Epidermal melanocyte (primary cell): ENCODE results near the gene AK1.
A peak's percentile ranks its signal among the peaks of the same experiment; 100 is the strongest.

Experiments used
- DNase-seq: peaks from one replicate; pipeline ENCODE4 v3.0.0; 2011; ENCODE audit warnings: low spot score; ENCODE audit not compliant: insufficient read length

AK1 gene

DNA sequence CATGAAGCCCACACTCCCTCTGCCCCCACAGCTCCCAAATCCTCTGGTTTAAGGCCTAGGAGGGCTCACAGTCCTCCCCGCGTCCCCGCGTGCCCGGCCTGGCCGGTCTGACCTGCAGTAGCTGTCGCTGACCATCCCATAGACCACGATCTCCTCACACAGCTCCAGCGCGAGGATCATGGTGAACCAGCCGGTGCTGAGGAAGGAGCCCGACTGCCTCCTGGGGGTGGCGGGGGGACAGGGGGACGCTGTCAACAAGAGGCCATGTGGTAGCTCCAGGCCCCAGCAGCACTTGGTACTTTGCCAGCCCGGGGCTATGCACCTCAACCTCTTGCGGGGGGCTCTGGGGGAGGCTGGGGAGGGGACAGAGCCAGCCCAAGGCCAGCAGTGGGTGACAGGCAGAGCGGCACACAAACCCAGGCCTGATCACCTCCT, 32.4 kb upstream of the AK1 start:
- no peak for DNase-seq

DNA sequence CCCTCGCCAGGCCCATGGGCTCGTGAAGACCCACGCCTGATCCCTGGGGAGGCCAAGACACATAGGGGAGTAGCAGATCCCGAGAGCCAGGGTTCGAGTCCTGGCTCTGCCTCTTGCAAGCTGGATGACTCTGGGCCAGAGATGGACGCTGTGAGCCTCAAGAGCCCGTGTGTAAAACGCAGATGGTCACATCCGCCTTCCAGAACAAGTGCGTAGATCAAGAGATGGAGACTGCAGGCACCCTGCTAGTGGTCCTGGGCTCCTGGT, 31.1 kb upstream of the AK1 start:
- no peak for DNase-seq

DNA sequence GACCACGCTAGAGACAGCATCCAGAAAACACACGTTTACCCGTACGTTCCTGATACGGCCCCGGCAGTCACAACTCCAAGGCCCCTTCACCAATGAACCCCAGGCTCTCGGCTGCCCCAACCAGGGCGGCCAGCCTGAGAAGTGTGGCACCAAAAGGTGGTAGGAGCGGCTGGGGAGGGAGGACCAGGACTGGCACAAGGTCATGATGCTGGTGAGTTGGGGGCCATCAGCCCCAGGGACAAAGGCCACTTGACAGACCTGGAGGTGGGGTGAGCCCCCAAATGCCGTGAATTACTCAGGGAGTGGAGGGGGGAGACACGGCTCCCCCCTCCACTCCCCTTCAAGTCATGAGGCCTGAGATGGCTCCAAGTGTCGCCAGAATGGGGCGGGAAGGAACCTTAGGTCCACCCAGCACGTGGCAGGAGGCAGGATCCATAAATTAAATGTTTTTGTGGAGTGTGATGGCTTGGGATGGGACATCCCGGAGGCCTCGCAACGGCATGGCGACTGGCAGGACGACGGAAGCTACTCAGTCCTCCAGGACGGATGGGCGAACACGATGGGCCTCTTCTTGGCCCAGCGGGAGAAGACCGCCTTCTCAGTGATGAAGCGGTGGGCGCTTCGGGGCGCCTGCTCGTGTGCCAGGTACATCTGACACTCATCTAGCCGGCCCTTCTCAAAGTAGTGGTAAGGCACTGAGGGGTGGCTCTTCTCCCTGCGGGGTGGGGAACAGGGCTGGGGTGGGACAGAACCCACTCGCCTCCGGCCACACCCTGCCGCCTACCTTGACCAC, 30.6 kb upstream of the AK1 start:
- no peak for DNase-seq

DNA sequence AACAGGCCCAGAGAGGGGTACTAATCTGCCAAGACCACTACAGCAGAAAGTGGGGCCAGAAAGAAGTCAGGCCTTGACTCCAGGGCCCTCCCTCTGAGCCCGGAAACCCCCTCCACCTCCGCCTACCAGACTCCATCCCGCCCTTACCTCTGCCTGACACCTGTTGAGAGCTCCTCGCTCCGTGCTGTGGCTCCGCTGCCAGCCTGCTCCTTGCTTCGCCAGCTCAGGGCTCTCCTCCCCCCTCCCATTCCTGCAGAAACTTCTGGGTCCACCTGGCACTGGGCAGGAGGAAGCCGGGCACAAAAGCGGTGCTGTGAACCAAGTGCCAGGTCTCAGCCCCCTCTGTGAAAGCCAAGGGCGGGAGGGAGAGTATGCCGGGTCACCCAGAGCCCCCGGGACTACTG, 28.3 kb upstream of the AK1 start:
- no peak for DNase-seq

- no peak for DNase-seq
These were observed 27.7 kb upstream of the AK1 start for GRCh38 chr9:127905004-127905728.

- no peak for DNase-seq
These were observed 27.1 kb upstream of the AK1 start for GRCh38 chr9:127904561-127905003.

- no peak for DNase-seq
These were observed 26.3 kb upstream of the AK1 start for GRCh38 chr9:127903557-127904475.

DNA sequence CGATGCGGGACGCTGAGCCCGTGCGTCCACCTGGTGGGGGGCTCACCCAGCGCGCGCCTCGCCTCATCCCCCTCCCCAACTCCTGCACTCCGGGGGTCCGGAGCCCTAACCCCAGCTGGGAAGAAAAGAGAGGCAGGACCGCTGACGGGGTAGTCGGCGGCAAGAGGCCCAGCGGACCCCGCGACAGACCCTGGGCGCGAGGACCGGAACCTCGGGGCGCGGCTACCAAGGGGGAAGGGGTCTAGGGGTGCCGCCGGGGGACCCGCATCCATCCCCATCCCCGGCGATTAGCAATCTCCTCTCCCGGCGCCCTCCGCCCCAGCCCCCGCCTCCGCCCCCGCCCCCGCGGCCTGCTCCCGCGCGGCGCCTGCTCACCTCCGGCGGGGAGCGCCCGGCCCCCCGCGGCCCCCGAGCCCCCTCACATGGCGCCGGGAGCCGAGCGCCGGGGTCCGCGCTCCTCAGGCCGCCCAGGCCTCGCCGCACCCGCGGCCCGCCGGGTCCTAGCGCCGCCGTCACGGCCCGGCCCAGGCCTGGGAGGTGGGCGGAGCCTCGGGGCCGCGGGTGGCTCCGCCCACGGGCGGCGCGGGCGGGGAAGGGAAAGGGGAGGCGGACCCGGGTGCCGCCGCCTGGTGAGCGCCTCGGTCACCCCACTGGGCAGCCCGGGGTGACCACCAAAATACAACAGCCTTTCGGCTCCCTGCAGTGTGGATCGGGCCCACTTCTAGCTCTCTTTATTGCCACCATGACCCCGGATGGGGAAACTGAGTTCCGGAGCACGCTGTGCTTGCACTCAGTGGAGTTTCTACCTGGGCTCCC, 21.9 kb upstream of the AK1 start, which contains the start of gene ST6GALNAC6:
ST6GALNAC6 (minus strand) TSS at position 476 of the 816 bp plus-strand sequence. CDS start 1,622 bp downstream, outside the sequence.
- DNase-seq = peak; percentile 64

DNA sequence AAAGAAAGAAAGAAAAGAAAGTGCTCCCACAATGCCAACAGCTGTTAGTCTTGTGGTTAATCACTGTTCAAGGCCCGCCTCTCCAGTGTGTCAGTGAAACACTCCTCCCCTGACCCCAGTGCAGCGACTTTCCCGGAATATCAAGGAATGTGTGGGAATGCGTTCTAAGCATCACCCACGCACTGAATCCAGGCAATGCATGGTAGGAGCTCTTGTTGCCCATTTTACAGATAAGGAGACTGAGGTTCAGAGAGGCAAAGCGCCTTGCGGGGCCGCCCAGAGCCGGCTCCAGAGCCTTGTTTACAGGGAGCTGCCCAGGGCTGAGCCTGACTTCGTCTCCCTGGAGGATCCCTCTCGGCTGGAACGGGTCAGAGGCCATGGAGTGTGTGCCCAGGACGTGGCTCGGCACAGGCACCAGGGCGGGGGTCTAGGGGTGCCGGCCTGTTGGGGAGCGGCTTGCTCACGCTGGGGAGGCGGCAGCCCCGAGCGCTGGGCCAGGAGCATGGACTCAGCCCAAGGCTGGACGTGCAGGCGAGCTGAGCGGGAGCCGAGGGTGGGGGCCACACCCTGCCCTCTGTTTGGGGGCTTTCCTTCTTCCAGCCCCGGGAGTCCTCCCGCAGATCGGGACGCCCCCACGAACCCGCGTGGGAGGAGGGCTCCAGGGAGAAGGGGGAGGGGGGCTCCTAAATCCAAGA, 21.1 kb upstream of the AK1 start:
- DNase-seq = no peak

DNA sequence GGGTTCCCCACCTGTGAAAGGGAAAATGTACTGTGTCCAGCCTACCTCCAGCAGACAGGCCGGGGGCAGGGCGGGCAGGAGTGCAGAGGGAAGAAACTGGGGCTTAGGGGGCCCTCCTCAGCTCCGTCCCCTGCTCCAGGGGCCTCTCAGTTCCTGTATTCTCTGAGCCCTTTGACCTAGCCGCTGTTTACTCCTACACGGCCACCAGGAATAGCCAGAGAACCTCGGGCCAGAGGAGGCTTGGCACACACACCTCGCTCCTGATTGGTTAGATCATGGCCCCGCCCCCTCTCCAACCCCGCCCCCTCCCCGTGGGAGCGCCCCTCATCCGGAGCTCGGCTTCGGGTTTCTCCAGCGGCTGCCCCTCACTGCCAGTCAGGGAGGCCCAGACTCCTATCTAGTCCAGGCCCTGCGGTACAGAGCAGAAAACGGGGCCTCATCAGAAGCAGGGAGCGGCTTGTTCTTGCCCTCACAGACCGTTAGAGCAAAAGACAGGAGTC, 19.8 kb upstream of the AK1 start:
- DNase-seq = peak; percentile 81

DNA sequence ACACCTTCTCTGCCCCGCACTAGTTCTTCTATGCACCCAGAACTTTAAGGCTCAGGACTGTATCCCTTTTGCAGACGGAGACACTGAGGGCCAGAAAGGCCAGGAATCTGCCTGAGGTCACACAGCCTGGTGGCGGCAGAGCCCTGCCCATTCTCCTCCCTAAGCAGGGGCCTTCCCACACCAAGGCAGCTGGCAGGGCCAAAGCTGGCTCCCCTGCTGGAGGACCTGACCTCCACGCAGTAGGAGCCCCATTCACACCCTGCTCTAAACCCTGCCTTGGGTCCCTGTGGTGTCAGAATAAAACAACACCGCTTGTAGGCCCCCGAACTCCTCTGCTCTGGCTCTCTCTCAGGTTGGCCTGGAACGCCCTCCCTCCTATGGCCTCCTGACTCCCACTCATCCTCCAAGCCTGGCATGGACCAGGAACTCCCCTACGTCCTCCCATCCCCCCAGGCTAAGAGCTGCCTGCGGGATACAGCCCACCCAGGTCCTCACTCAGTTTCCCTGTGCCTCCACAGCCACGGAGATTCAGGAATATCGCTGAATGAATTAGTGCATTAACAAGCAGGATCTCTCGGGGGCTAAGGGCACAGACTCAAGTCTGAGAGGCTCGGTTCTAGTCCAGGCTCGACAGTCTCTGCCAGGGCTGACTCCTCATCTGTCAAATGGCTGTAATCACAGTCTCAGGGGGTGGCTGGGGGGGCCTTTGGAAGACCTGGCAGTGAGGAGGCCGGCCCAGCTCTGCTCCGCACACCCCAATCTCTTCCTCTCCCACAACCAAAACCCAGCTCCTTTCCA, 19.1 kb upstream of the AK1 start:
- DNase-seq = no peak

DNA sequence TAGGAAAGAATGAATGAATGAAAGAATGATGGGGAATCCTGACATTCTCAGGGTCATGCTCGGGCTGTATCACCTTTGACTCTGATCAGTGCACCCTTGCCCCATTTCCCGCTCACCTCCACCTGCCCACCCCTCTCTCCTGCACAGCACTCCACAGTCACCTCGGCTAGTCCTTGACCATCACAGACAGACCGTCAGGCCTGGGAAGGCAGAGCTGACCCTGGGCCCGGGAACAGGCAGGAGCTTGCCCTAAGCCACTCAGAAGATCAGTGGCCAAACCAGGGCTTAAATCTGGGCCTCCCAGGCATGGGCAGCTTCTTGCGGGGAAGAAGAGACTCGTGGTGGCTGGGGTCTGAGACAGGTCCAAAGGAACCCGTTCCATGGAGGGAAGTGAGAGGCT, 18.3 kb upstream of the AK1 start:
- no peak for DNase-seq

GRCh38 chr9:127893392-127893791, 15.9 kb upstream of the AK1 start:
- DNase-seq = no peak

DNA sequence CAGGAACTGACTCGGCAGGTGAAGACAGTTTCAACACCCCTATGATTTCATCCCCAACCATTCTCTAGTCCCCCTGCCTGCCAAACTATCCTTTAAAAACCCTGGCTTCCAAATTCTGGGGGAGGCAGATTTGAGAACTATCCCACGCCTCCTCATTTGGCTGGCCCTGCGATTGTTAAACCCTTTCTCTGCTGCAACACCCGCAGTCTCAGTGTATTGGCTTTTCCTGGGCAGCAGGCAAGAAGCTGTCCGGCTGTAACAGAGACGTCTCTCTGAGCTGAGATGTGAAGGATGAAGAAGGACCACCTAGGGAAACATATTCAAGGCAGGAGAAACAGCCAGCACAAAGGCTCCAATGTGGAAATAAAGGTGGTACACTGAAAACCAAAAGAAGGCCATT, 15.4 kb upstream of the AK1 start:
- no peak for DNase-seq

DNA sequence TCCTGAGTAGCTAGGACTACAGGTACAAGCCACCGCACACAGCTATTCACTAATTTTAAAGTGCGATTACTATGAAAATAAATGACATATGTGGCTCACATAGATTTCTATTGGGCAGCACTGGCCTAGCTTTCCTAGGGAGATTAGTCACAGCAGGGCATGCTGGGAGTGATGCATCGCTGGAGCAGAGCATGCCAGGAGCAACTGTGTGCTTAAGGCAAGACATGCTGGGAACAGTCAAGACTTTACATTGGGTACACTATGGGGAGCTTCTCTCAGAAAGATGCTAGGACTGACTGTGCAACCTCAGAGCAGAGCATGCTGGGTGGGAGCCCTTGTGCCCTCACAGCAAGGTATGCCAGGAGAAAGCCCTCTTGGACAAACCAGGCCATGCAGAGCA, 12.6 kb upstream of the AK1 start:
- no peak for DNase-seq

DNA sequence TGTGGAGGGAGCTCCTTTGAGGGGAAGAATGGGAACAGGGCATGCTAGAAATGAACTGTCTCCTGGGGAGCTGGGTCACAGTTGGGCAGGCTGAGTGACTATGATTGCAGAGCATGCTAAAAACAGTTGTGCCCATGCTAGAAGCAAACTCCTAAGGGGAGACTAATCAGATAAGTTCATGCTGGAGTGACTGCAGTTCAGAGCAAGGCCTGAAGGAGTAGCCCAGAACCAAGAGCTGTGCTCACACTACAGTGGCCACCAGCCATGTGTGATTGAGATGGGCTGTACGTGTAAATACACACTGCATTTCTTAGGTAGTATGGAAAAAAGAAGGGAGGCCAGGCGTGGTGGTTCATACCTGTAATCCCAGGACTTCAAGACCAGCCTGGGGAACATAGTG, 10.3 kb upstream of the AK1 start:
- no peak for DNase-seq

- DNase-seq = no peak
These were observed 9.0 kb upstream of the AK1 start for GRCh38 chr9:127886401-127886972.

- no peak for DNase-seq
These were observed 8.2 kb upstream of the AK1 start for GRCh38 chr9:127885508-127886281.
